ENCODE data around the gene METTL25. TPM values are rescaled to one million over a fixed set of nuclear protein-coding genes. Genes with fewer than 3 reads are reported as not detected.

METTL25 gene
- total RNA-seq, 4 donors from 2014 or later: 13.7 to 32.3 (median 24.7) TPM

DNA sequence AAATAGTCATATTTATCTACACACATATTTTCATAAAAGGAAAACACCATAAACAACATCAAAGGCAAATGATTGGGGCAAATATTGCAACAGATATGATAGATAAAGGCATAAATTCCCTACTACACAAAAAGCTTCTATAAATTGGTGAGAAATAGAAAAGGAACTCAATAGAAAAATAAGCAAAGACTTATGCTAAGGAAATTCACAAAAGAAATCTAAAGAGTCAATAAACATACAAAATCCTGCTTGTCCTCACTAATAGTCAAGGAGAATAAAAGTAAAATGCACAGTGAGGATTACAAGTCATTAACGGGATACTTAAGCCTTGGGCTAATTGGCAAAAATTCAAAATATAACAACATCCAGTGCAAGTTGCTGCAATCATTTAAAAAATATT lies 30.5 kb upstream of the METTL25 start:
- H3K9me3 ChIP-seq: no peaks in the 10 kb centered on the region
- no peaks in the 10 kb centered on the region for H3K36me3 ChIP-seq
- H3K27ac ChIP-seq: no peak overlapping the region
- no peak for ATAC-seq
- no peaks in the 10 kb centered on the region for H3K27me3 ChIP-seq
- no peak for TF ChIP-seq POLR2AphosphoS5 (IDR thresholded peaks at IDR 0.05)
- TF ChIP-seq EP300 (IDR thresholded peaks at IDR 0.05): no peak
- TF ChIP-seq, protein P1, sequence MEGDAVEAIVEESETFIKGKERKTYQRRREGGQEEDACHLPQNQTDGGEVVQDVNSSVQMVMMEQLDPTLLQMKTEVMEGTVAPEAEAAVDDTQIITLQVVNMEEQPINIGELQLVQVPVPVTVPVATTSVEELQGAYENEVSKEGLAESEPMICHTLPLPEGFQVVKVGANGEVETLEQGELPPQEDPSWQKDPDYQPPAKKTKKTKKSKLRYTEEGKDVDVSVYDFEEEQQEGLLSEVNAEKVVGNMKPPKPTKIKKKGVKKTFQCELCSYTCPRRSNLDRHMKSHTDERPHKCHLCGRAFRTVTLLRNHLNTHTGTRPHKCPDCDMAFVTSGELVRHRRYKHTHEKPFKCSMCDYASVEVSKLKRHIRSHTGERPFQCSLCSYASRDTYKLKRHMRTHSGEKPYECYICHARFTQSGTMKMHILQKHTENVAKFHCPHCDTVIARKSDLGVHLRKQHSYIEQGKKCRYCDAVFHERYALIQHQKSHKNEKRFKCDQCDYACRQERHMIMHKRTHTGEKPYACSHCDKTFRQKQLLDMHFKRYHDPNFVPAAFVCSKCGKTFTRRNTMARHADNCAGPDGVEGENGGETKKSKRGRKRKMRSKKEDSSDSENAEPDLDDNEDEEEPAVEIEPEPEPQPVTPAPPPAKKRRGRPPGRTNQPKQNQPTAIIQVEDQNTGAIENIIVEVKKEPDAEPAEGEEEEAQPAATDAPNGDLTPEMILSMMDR (IDR thresholded peaks at IDR 0.05): no peak
- TF ChIP-seq POLR2A (IDR thresholded peaks at IDR 0.05): no peak
- WGBS, 2 donors (ENCODE audit: low coverage in 1 of 2): 60 to 67% methylated on average over 1 of the region's 1 CpG
- H3K4me3 ChIP-seq: no peak overlapping the region
- no peaks in the 10 kb centered on the region for H3K4me1 ChIP-seq

GRCh38 chr12:82329508-82329907 lies 28.8 kb upstream of the METTL25 start:
- H3K36me3 ChIP-seq: no peaks in the 10 kb centered on the region
- no peak overlapping the region for H3K4me3 ChIP-seq
- no peaks in the 10 kb centered on the region for H3K9me3 ChIP-seq
- TF ChIP-seq, protein P1 (IDR thresholded peaks at IDR 0.05): no peak
- TF ChIP-seq EP300 (IDR thresholded peaks at IDR 0.05) (no peak), POLR2A (IDR thresholded peaks at IDR 0.05) (no peak)
- no peak for ATAC-seq
- no peaks in the 10 kb centered on the region for H3K27me3 ChIP-seq
- no peak overlapping the region for H3K27ac ChIP-seq
- 20 to 43% methylated on average over 1 of the region's 1 CpG for WGBS, 2 donors (ENCODE audit: low coverage in 1 of 2)
- H3K4me1 ChIP-seq: no peaks in the 10 kb centered on the region

GRCh38 chr12:82350161-82350560 lies 8.2 kb upstream of the METTL25 start:
- TF ChIP-seq, protein P1 (IDR thresholded peaks at IDR 0.05): no peak
- TF ChIP-seq POLR2AphosphoS5 (IDR thresholded peaks at IDR 0.05): no peak
- no peak for TF ChIP-seq EP300 (IDR thresholded peaks at IDR 0.05)
- no peak for TF ChIP-seq POLR2A (IDR thresholded peaks at IDR 0.05)
- Histone ChIP-seq H3K9me3 (no peaks in the 10 kb centered on the region), H3K4me1 (peaks cover 0 to 13% (median 0%) of the 10 kb centered on the region in 3 donors), H3K36me3 (peaks cover 4 to 66% of the 10 kb centered on the region in 2 donors), H3K4me3 (no peak overlapping the region), H3K27ac (no peak overlapping the region), H3K27me3 (no peaks in the 10 kb centered on the region)
- no peak for ATAC-seq
- WGBS, 2 donors (ENCODE audit: low coverage in 1 of 2): 82 to 92% methylated on average over 2 to 3 of the region's 3 CpGs

DNA sequence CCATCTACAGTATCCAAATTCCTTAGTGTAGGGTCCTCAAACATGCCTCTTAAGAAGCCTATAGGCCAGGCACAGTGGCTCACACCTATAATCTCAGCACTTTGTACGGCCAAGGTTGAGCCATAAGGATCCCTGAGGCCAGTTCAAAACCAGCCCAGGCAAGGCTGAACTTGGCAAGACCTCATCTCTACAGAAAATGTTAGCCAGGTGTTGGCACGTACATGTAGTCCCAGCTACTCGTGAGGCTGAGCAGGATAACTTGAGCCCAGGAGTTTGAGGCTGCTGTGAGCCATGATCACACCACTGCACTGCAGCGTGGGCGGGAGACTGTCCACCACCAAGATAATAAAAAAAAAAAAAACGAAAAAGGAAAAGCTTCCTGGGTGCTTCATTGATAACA lies 6.9 kb upstream of the METTL25 start:
- no peak for TF ChIP-seq POLR2AphosphoS5 (IDR thresholded peaks at IDR 0.05)
- TF ChIP-seq, protein P1 (IDR thresholded peaks at IDR 0.05): no peak
- no peak for TF ChIP-seq POLR2A (IDR thresholded peaks at IDR 0.05)
- no peak for TF ChIP-seq EP300 (IDR thresholded peaks at IDR 0.05)
- Histone ChIP-seq H3K27ac (no peak overlapping the region), H3K4me1 (peaks cover 2 to 25% (median 4%) of the 10 kb centered on the region in 3 donors), H3K27me3 (no peaks in the 10 kb centered on the region), H3K4me3 (no peak overlapping the region), H3K9me3 (no peaks in the 10 kb centered on the region), H3K36me3 (peaks cover 4 to 79% of the 10 kb centered on the region in 2 donors)
- 81 to 87% methylated on average over 5 to 6 of the region's 6 CpGs for WGBS, 2 donors (ENCODE audit: low coverage in 1 of 2)
- no peak for ATAC-seq

- 42 to 45% methylated on average over 4 of the region's 4 CpGs for WGBS, 2 donors (ENCODE audit: low coverage in 1 of 2)
- H3K36me3 ChIP-seq: peaks cover 4 to 43% of the 10 kb centered on the region in 2 donors
- peaks cover 8 to 65% (median 20%) of the 10 kb centered on the region in 3 donors for H3K4me1 ChIP-seq
Measured at GRCh38 chr12:82357340-82357739, 989 bp upstream of the METTL25 start.

More at GRCh38 chr12:82357340-82357739, 989 bp upstream of the METTL25 start:
- Histone ChIP-seq H3K4me3 (peak overlapping the region; percentile 72 to 96), H3K9me3 (no peaks in the 10 kb centered on the region), H3K27ac (peak overlapping the region; percentile 87 to 97 (median 92)), H3K27me3 (no peaks in the 10 kb centered on the region)
- no peak for TF ChIP-seq POLR2A (IDR thresholded peaks at IDR 0.05)
- no peak for TF ChIP-seq POLR2AphosphoS5 (IDR thresholded peaks at IDR 0.05)
- TF ChIP-seq EP300 (IDR thresholded peaks at IDR 0.05): no peak
- TF ChIP-seq, protein P1 (IDR thresholded peaks at IDR 0.05): no peak
- no peak for ATAC-seq
